A549 (cell line): Measurements from ENCODE around the gene PRKN. TPM values are rescaled to one million over a fixed set of nuclear protein-coding genes. Genes with fewer than 3 reads are reported as not detected.

Source experiments
- ATAC-seq, 2 experiments: fragments of 200-7000 bp in 1 of 2; fragments of >200 bp in 1 of 2; cut with Nextera tagmentation in 1 of 2; cut with Tn5 transposase in 1 of 2; 3 replicates each; pipeline versions ENCODE4 v1.8.0 to v1.9.1; 2018 to 2020; ENCODE audit warnings: mild to moderate bottlenecking in 1 of 2, moderate library complexity in 1 of 2
- CTCF ChIA-PET: fragments of 300-600 bp; sonication (Branson Sonifier 250); formaldehyde crosslinking; extraction: SDS; loops from one replicate; lab custom pipeline; 2021; ENCODE audit warnings: antibody characterized with exemption, inconsistent platforms; lab: Yijun Ruan, JAX
- POLR2A ChIA-PET: fragments of 350-600 bp; formaldehyde crosslinking; extraction: SDS; loops from one replicate; lab custom pipeline; 2021; ENCODE audit warnings: antibody characterized with exemption, inconsistent platforms; lab: Yijun Ruan, JAX
- DNase-seq, 2 experiments: peaks; one replicate each; pipeline versions ENCODE4 v3.0.0 to v3.0.0-alpha.2; 2011 to 2016; ENCODE audit warnings: low read depth in 1 of 2, low spot score in 1 of 2
- FAIRE-seq: peaks from 2 replicates; lab custom pipeline; 2011; peaks lifted over from hg19 to GRCh38; lab: Jason Lieb, UNC
- H3K27ac ChIP-seq, 2 experiments: fragments of >200 bp; sonication (Bioruptor Twin); formaldehyde crosslinking; 3 replicates each; pipeline ENCODE4 v1.5.1; 2016 to 2017
- H3K4me1 ChIP-seq: fragments of >200 bp; sonication (Bioruptor Twin); formaldehyde crosslinking; 3 replicates; pipeline ENCODE4 v1.6.1; 2016
- H3K4me2 ChIP-seq: fragments of >200 bp; sonication (Bioruptor Twin); formaldehyde crosslinking; 3 replicates; pipeline ENCODE4 v1.6.1; 2016
- H3K4me3 ChIP-seq: fragments of >200 bp; sonication (Bioruptor Twin); formaldehyde crosslinking; 3 replicates; pipeline ENCODE4 v1.5.1; 2016
- H3K9me3 ChIP-seq: fragments of >200 bp; sonication (Bioruptor Twin); formaldehyde crosslinking; 3 replicates; pipeline ENCODE4 v1.6.1; 2016
- CEBPB ChIP-seq, 2 experiments: fragments of >200 bp in 1 of 2; sonication (Bioruptor Twin) in 1 of 2; formaldehyde crosslinking in 1 of 2; IDR thresholded peaks; 2 replicates each; pipeline ENCODE4 v1.6.1; 2012 to 2016
- E2F6 ChIP-seq: IDR thresholded peaks from 2 replicates; pipeline ENCODE4 v1.6.1; 2012; ENCODE audit warnings: low read depth, borderline replicate concordance
- ELK1 ChIP-seq: fragments of 150-350 bp; IDR thresholded peaks from 2 replicates; pipeline ENCODE4 v1.6.1; 2014; ENCODE audit warnings: low read depth, mild to moderate bottlenecking, low read length
- FOSB ChIP-seq: fragments of 250-450 bp; sonication (Bioruptor Pico); IDR thresholded peaks from 2 replicates; pipeline ENCODE4 v1.5.0; 2020; ENCODE audit warnings: mild to moderate bottlenecking, moderate library complexity
- FOSL2 ChIP-seq, 2 experiments: fragments of 450-650 bp in 1 of 2; fragments of >200 bp in 1 of 2; sonication (Bioruptor Twin) in 1 of 2; formaldehyde crosslinking; IDR thresholded peaks; 2 replicates each; pipeline versions ENCODE4 v1.5.0 to v1.6.1; 2016 to 2020; ENCODE audit warnings: mild to moderate bottlenecking in 1 of 2, moderate library complexity in 1 of 2
- FOXS1 ChIP-seq: fragments of 250-450 bp; sonication (Bioruptor Pico); IDR thresholded peaks from 2 replicates; pipeline ENCODE4 v1.5.0; 2020; ENCODE audit warnings: mild to moderate bottlenecking, moderate library complexity
- GATA3 ChIP-seq: IDR thresholded peaks from 2 replicates; pipeline ENCODE4 v1.6.1; 2012; ENCODE audit warnings: borderline replicate concordance
- HOXA7 ChIP-seq: fragments of 250-450 bp; sonication (Bioruptor Pico); IDR thresholded peaks from 2 replicates; pipeline ENCODE4 v1.5.0; 2020; ENCODE audit warnings: mild to moderate bottlenecking, moderate library complexity
- HOXB13 ChIP-seq: fragments of 250-450 bp; sonication (Bioruptor Pico); IDR thresholded peaks from 2 replicates; pipeline ENCODE4 v1.5.0; 2020; ENCODE audit warnings: low read depth, mild to moderate bottlenecking, moderate library complexity
- JUN ChIP-seq, 2 experiments: fragments of >200 bp; sonication (Bioruptor Twin); formaldehyde crosslinking; IDR thresholded peaks; 2 replicates in 1 of 2; 3 replicates in 1 of 2; pipeline ENCODE4 v1.6.1; 2016 to 2017
- JUNB ChIP-seq: fragments of >200 bp; sonication (Bioruptor Twin); formaldehyde crosslinking; IDR thresholded peaks from 2 replicates; pipeline ENCODE4 v1.6.1; 2016
- MAFK ChIP-seq: fragments of 450-650 bp; IDR thresholded peaks from 2 replicates; pipeline ENCODE4 v1.6.1; 2014; ENCODE audit not compliant: partially characterized antibody
- MAZ ChIP-seq: fragments of 150-350 bp; IDR thresholded peaks from 2 replicates; pipeline ENCODE4 v1.6.1; 2014; ENCODE audit warnings: antibody characterized with exemption, low read depth, low read length, borderline replicate concordance
- NR3C1 ChIP-seq: fragments of >200 bp; sonication (Bioruptor Twin); formaldehyde crosslinking; IDR thresholded peaks from 3 replicates; pipeline ENCODE4 v1.6.1; 2017
- REST ChIP-seq: fragments of 200-600 bp; sonication (generic); IDR thresholded peaks from 2 replicates; pipeline ENCODE4 v1.6.1; 2016; ENCODE audit warnings: antibody characterized with exemption, mild to moderate bottlenecking, moderate library complexity
- TFCP2L1 ChIP-seq: fragments of 250-450 bp; sonication (Bioruptor Pico); IDR thresholded peaks from 2 replicates; pipeline ENCODE4 v1.5.0; 2021; ENCODE audit warnings: mild to moderate bottlenecking
- TP53 ChIP-seq: fragments of 250-450 bp; sonication (Bioruptor Pico); IDR thresholded peaks from 2 replicates; pipeline ENCODE4 v1.5.0; 2021; ENCODE audit warnings: mild to moderate bottlenecking, moderate library complexity
- ZSCAN20 ChIP-seq: fragments of 250-450 bp; sonication (Bioruptor Pico); IDR thresholded peaks from 2 replicates; pipeline ENCODE4 v1.8.0; 2022; ENCODE audit warnings: mild to moderate bottlenecking, moderate library complexity
- WGBS: methylation state at CpG from one replicate; pipeline ENCODE4 v1.1.6; 2017; ENCODE audit errors: missing lambda C conversion rate; 5-methylcytosine and 5-hydroxymethylcytosine counted together
- polyA plus RNA-seq, 4 experiments: library from polyadenylated mRNA; depleted of rRNA in 3 of 4; stranded (reverse); fragments of >200 nt; fragmentation: RNase III in 1 of 4; extraction: RNeasy Plus Mini Kit Qiagen cat#74134 plus additional on column Dnase treatment in 1 of 4; gene quantifications; 2 replicates in 3 of 4; 3 replicates in 1 of 4; pipeline ENCODE4 v1.2.3, GENCODE V29; 2011 to 2017

The PRKN gene
- polyA plus RNA-seq, 2 of the 4 experiments (the other 2 are of a cell fraction): 0.36 to 0.39 TPM

- FAIRE-seq: no peak
- DNase-seq: no peak
- CTCF ChIA-PET: interaction anchor here (0.6 to 2.7 kb wide), 2 partner anchors 13 to 54 kb away, joined by 3 to 10 read pairs; no protein-coding TSS in a partner anchor
- Histone ChIP-seq H3K4me3 (no peak overlapping the region), H3K4me2 (no peak overlapping the region), H3K4me1 (no peaks in the 10 kb centered on the region), H3K27ac (no peak overlapping the region), H3K9me3 (no peaks in the 10 kb centered on the region)
- TF ChIP-seq FOSL2 (IDR thresholded peaks at IDR 0.05) (no peak), FOSL2 (CRISPR knock-in tag; IDR thresholded peaks at IDR 0.05) (peak; percentile 45), CEBPB (IDR thresholded peaks at IDR 0.05) (no peak), MAFK (peak; percentile 3)
- ATAC-seq: no peak
- 49% methylated on average over 2 of the region's 2 CpGs for WGBS
- POLR2A ChIA-PET: no interaction called here
Measured at GRCh38 chr6:161631676-161632194, 1095.8 kb downstream of the PRKN start.

GRCh38 chr6:161630674-161631073 lies 1096.9 kb downstream of the PRKN start:
- TF ChIP-seq HOXA7 (CRISPR knock-in tag) (no peak), HOXB13 (CRISPR knock-in tag) (no peak), ZSCAN20 (no peak), JUNB (no peak), JUN (IDR thresholded peaks at IDR 0.05) (no peak), TP53 (no peak), ELK1 (no peak), GATA3 (no peak)
- Histone ChIP-seq H3K4me2 (no peak overlapping the region), H3K27ac (no peak overlapping the region), H3K4me3 (no peak overlapping the region), H3K9me3 (no peaks in the 10 kb centered on the region), H3K4me1 (no peaks in the 10 kb centered on the region)
- POLR2A ChIA-PET: no interaction called here
- 30% methylated on average over 6 of the region's 6 CpGs for WGBS
- ATAC-seq (no peak), DNase-seq (no peak), FAIRE-seq (no peak)
- CTCF ChIA-PET: interaction anchor here (0.5 to 2.7 kb wide), 2 partner anchors 12 to 1817 kb away, joined by 3 to 10 read pairs; no protein-coding TSS in a partner anchor

- WGBS: 84% methylated on average over 12 of the region's 13 CpGs
- H3K27ac ChIP-seq: no peak overlapping the region
- ChIA-PET POLR2A (no interaction called here), CTCF (no interaction called here)
- H3K4me2 ChIP-seq: no peak overlapping the region
- no peak for FAIRE-seq
- no peak for DNase-seq
- no peak for ATAC-seq
- H3K4me3 ChIP-seq: no peak overlapping the region
- no peaks in the 10 kb centered on the region for H3K4me1 ChIP-seq
- H3K9me3 ChIP-seq: no peaks in the 10 kb centered on the region
- TF ChIP-seq NR3C1: no peak
Measured at GRCh38 chr6:161626132-161626676, 1101.4 kb downstream of the PRKN start.

- no peaks in the 10 kb centered on the region for H3K9me3 ChIP-seq
- ATAC-seq: no peak
- H3K4me1 ChIP-seq: no peaks in the 10 kb centered on the region
- no peak for TF ChIP-seq MAZ
- TF ChIP-seq TFCP2L1 (CRISPR knock-in tag): no peak
- TF ChIP-seq REST: no peak
- TF ChIP-seq E2F6: no peak
- no peak for TF ChIP-seq NR3C1
- no peak for TF ChIP-seq FOXS1
- TF ChIP-seq FOSB (CRISPR knock-in tag): no peak
- 51% methylated on average over 4 of the region's 4 CpGs for WGBS
- no peak overlapping the region for H3K4me2 ChIP-seq
- no peak overlapping the region for H3K4me3 ChIP-seq
- POLR2A ChIA-PET: no interaction called here
- no peak for FAIRE-seq
- no peak for DNase-seq
- CTCF ChIA-PET: no interaction called here
- no peak overlapping the region for H3K27ac ChIP-seq
Measured at GRCh38 chr6:161624111-161624510, 1103.5 kb downstream of the PRKN start.
